ENCODE results near the gene MCM5.

The MCM5 gene

GRCh38 chr22:35441489-35442100 is 41.7 kb downstream of the MCM5 start:
- no peak for TF ChIP-seq ZFX (IDR thresholded peaks at IDR 0.05)
- no peak for TF ChIP-seq CTCF (conservative IDR thresholded peaks at IDR 0.05)

GRCh38 chr22:35442471-35442870 is 42.5 kb downstream of the MCM5 start:
- H3K27ac ChIP-seq, result no peak overlapping the region

More at GRCh38 chr22:35441489-35442100, 41.7 kb downstream of the MCM5 start:
- H3K27ac ChIP-seq, result no peak overlapping the region

GRCh38 chr22:35443338-35443737 is 43.4 kb downstream of the MCM5 start:
- no peak overlapping the region for H3K27ac ChIP-seq
- TF ChIP-seq ZFX (IDR thresholded peaks at IDR 0.05) (no peak), CTCF (conservative IDR thresholded peaks at IDR 0.05) (no peak)

More at GRCh38 chr22:35442471-35442870, 42.5 kb downstream of the MCM5 start:
- no peak for TF ChIP-seq ZFX (IDR thresholded peaks at IDR 0.05)
- TF ChIP-seq CTCF (conservative IDR thresholded peaks at IDR 0.05), result no peak

GRCh38 chr22:35443790-35444684 is 44.1 kb downstream of the MCM5 start:
- TF ChIP-seq ZFX (IDR thresholded peaks at IDR 0.05) (no peak), CTCF (conservative IDR thresholded peaks at IDR 0.05) (no peak)
- H3K27ac ChIP-seq, result no peak overlapping the region

GRCh38 chr22:35444685-35445399 is 44.9 kb downstream of the MCM5 start:
- no peak for TF ChIP-seq CTCF (conservative IDR thresholded peaks at IDR 0.05)
- no peak overlapping the region for H3K27ac ChIP-seq

- TF ChIP-seq ZFX (IDR thresholded peaks at IDR 0.05) (no peak), CTCF (conservative IDR thresholded peaks at IDR 0.05) (no peak)
Observed at GRCh38 chr22:35445933-35446332, 46.0 kb downstream of the MCM5 start.

GRCh38 chr22:35446365-35446764 is 46.4 kb downstream of the MCM5 start:
- H3K27ac ChIP-seq, result no peak overlapping the region
- TF ChIP-seq ZFX (IDR thresholded peaks at IDR 0.05) (no peak), CTCF (conservative IDR thresholded peaks at IDR 0.05) (no peak)

More at GRCh38 chr22:35445933-35446332, 46.0 kb downstream of the MCM5 start:
- no peak overlapping the region for H3K27ac ChIP-seq

All from C4-2B (cell line).